ENCODE measurements around the gene PKP1. TPM values are rescaled to one million over a fixed set of nuclear protein-coding genes. Genes with fewer than 3 reads are reported as not detected.
"Not testable (repeated sequence)": the region's sequence is repeated elsewhere in the genome, so short reads cannot be mapped to it uniquely, and the experiment has no call there.

Gene PKP1
- total and polyA plus RNA-seq, 10 donors = 0.04 to 0.10 (median 0.06) TPM; not detected in 7

GRCh38 chr1:201254625-201255478 is 28.5 kb upstream of the PKP1 start:
- intact Hi-C loops (cut with DNase I; ENCODE audit: low total_unique reads) = loop anchor here (5.0 kb wide), 1 partner anchor 107 kb away; no protein-coding TSS in a partner anchor
- 44 to 47% (median 45%) methylated on average over 21 to 24 of the region's 24 CpGs for WGBS, 5 donors
- Histone ChIP-seq H3K9me3 (no peaks in the 10 kb centered on the region), H3K4me1 (peaks cover 0 to 11% (median 0%) of the 10 kb centered on the region in 6 donors), H3K27me3 (replicated peaks in 1 of 7) (peaks cover 0 to 34% (median 5%) of the 10 kb centered on the region in 7 donors), H3K27ac (no peak overlapping the region), H3K36me3 (no peaks in the 10 kb centered on the region), H3K4me3 (no peak overlapping the region)
- peak; percentile 88 for DNase-seq
- TF ChIP-seq POLR2AphosphoS5 (IDR thresholded peaks at IDR 0.05) (no peak), CTCF (IDR thresholded peaks at IDR 0.05 in 8 of 11, conservative IDR thresholded peaks at IDR 0.05 in 3 of 11) (peak; percentile 72 to 94 (median 89))

- 79 to 90% (median 87%) methylated on average over 17 of the region's 17 CpGs for WGBS, 5 donors
- H3K4me1 ChIP-seq = peaks cover 0 to 19% (median 0%) of the 10 kb centered on the region in 6 donors
- no peaks in the 10 kb centered on the region for H3K36me3 ChIP-seq
- TF ChIP-seq CTCF (IDR thresholded peaks at IDR 0.05 in 8 of 11, conservative IDR thresholded peaks at IDR 0.05 in 3 of 11) (no peak), POLR2A (IDR thresholded peaks at IDR 0.05) (no peak), POLR2AphosphoS5 (IDR thresholded peaks at IDR 0.05) (no peak)
- H3K9me3 ChIP-seq = no peaks in the 10 kb centered on the region
- no peak overlapping the region for H3K27ac ChIP-seq
- no peak overlapping the region for H3K4me3 ChIP-seq
- intact Hi-C loops (cut with DNase I; ENCODE audit: low total_unique reads) = loop anchor here (5.0 kb wide), 1 partner anchor 107 kb away; no protein-coding TSS in a partner anchor
- DNase-seq = peak; percentile 70
- H3K27me3 ChIP-seq (replicated peaks in 1 of 7) = peaks cover 0 to 37% (median 14%) of the 10 kb centered on the region in 7 donors
These were observed 27.6 kb upstream of the PKP1 start for GRCh38 chr1:201255479-201256362.

- Histone ChIP-seq H3K27me3 (replicated peaks in 1 of 7) (peaks cover 0 to 58% (median 19%) of the 10 kb centered on the region in 7 donors), H3K4me1 (peaks cover 0 to 19% (median 0%) of the 10 kb centered on the region in 6 donors)
- not testable (repeated sequence) for H3K4me3 ChIP-seq, DNase-seq, H3K9me3 ChIP-seq, H3K27ac ChIP-seq, H3K36me3 ChIP-seq
- intact Hi-C loops (cut with DNase I; ENCODE audit: low total_unique reads) = loop anchor here (5.0 kb wide), 1 partner anchor 104 kb away; no protein-coding TSS in a partner anchor
These were observed 25.2 kb upstream of the PKP1 start for GRCh38 chr1:201258132-201258531.

- no peak overlapping the region for H3K4me3 ChIP-seq
- TF ChIP-seq POLR2AphosphoS5 (IDR thresholded peaks at IDR 0.05) = no peak
- TF ChIP-seq POLR2A (IDR thresholded peaks at IDR 0.05) = no peak
- TF ChIP-seq CTCF (IDR thresholded peaks at IDR 0.05 in 8 of 11, conservative IDR thresholded peaks at IDR 0.05 in 3 of 11) = no peak
- H3K27ac ChIP-seq = no peak overlapping the region
- H3K9me3 ChIP-seq = no peaks in the 10 kb centered on the region
- WGBS, 5 donors = 79 to 88% (median 86%) methylated on average over 3 to 14 of the region's 14 CpGs
- H3K27me3 ChIP-seq (replicated peaks in 1 of 7) = peaks cover 0 to 58% (median 19%) of the 10 kb centered on the region in 7 donors
- H3K4me1 ChIP-seq = peaks cover 0 to 19% (median 0%) of the 10 kb centered on the region in 6 donors
- H3K36me3 ChIP-seq = no peaks in the 10 kb centered on the region
- intact Hi-C loops (cut with DNase I; ENCODE audit: low total_unique reads) = loop anchor here (5.0 kb wide), 1 partner anchor 104 kb away; no protein-coding TSS in a partner anchor
- DNase-seq = peak; percentile 54
These were observed 24.5 kb upstream of the PKP1 start for GRCh38 chr1:201258763-201259230.
